HG03097 (cell line): ENCODE measurements around the gene ATP6AP1.
"Not testable (repeated sequence)": the region's sequence is repeated elsewhere in the genome, so short reads cannot be mapped to it uniquely, and the experiment has no call there.

ENCODE experiments used
- ATAC-seq: cut with Tn5 transposase; IDR thresholded peaks from one replicate; pipeline ENCODE4 v1.9.1; 2021; ENCODE audit not compliant: unreplicated experiment, low FRiP score

ATP6AP1 gene

GRCh38 chrX:154398668-154399526 lies 29.6 kb upstream of the ATP6AP1 start:
- no peak for ATAC-seq

GRCh38 chrX:154399527-154400368 lies 28.7 kb upstream of the ATP6AP1 start:
- ATAC-seq, result no peak

GRCh38 chrX:154400369-154400817 lies 28.1 kb upstream of the ATP6AP1 start:
- ATAC-seq, result not testable (repeated sequence)

GRCh38 chrX:154401045-154401799 lies 27.3 kb upstream of the ATP6AP1 start:
- ATAC-seq, result no peak

- no peak for ATAC-seq
Measured at GRCh38 chrX:154401918-154402621, 26.4 kb upstream of the ATP6AP1 start.

GRCh38 chrX:154402622-154403127 lies 25.8 kb upstream of the ATP6AP1 start:
- no peak for ATAC-seq

GRCh38 chrX:154403192-154403591 lies 25.3 kb upstream of the ATP6AP1 start:
- no peak for ATAC-seq

GRCh38 chrX:154403858-154404257 lies 24.6 kb upstream of the ATP6AP1 start:
- no peak for ATAC-seq

GRCh38 chrX:154404625-154405192 lies 23.8 kb upstream of the ATP6AP1 start:
- no peak for ATAC-seq

- no peak for ATAC-seq
Measured at GRCh38 chrX:154408659-154409221, 19.7 kb upstream of the ATP6AP1 start.

- ATAC-seq, result no peak
Measured at GRCh38 chrX:154409222-154409871, 19.1 kb upstream of the ATP6AP1 start, which contains the start of gene DNASE1L1. DNASE1L1 (minus strand) TSS chrX:154409254; CDS start chrX:154405568, 3,686 bp downstream.

- peak; percentile 21 for ATAC-seq
Measured at GRCh38 chrX:154411981-154412340, 16.5 kb upstream of the ATP6AP1 start.

GRCh38 chrX:154412468-154412867 lies 16.0 kb upstream of the ATP6AP1 start:
- ATAC-seq, result no peak

- ATAC-seq, result no peak
Measured at GRCh38 chrX:154413142-154413541, 15.3 kb upstream of the ATP6AP1 start.

- no peak for ATAC-seq
Measured at GRCh38 chrX:154417157-154417556, 11.3 kb upstream of the ATP6AP1 start.

GRCh38 chrX:154419189-154419588 lies 9.3 kb upstream of the ATP6AP1 start:
- ATAC-seq, result no peak

- no peak for ATAC-seq
Measured at GRCh38 chrX:154419688-154420401, 8.6 kb upstream of the ATP6AP1 start.

- no peak for ATAC-seq
Measured at GRCh38 chrX:154420402-154420756, 8.1 kb upstream of the ATP6AP1 start.
